B cell (primary cell): ENCODE measurements around the gene GTF3C2. TPM values are rescaled to one million over a fixed set of nuclear protein-coding genes. Genes with fewer than 3 reads are reported as not detected.

ENCODE experiments used
- ATAC-seq: fragments of 200-7000 bp; cut with Tn5 transposase; one replicate; pipeline ENCODE4 v1.10.0; 2021; ENCODE audit warnings: low read depth, mild to moderate bottlenecking, moderate number of reproducible peaks, moderate library complexity
- CTCF ChIA-PET: fragments of 350-600 bp; sonication (Branson Sonifier 250); formaldehyde crosslinking; loops from one replicate; lab custom pipeline; 2021; ENCODE audit warnings: antibody characterized with exemption, inconsistent platforms; lab: Charles Lee
- POLR2A ChIA-PET: fragments of 350-600 bp; sonication (Branson Sonifier 250); formaldehyde crosslinking; loops from one replicate; lab custom pipeline; 2021; ENCODE audit warnings: antibody characterized with exemption; lab: Charles Lee
- DNase-seq: peaks from one replicate; pipeline ENCODE4 v3.0.0; 2013
- H2AFZ ChIP-seq: 2 replicates; pipeline ENCODE4 v1.6.1; 2012; ENCODE audit warnings: mild to moderate bottlenecking, low read depth, low read length; ENCODE audit not compliant: insufficient read depth, poor library complexity, severe bottlenecking
- H3K27ac ChIP-seq, 2 donors: 1 replicate in 1 of 2; 2 replicates in 1 of 2; pipeline ENCODE4 v1.5.1; 2012 to 2013; ENCODE audit warnings: low read length in 2 of 2, mild to moderate bottlenecking in 2 of 2, moderate library complexity in 1 of 2
- H3K27me3 ChIP-seq, 4 experiments: fragments of 200-600 bp in 1 of 4; sonication (generic) in 1 of 4; replicated peaks in 1 of 4; 1 replicate in 2 of 4; 2 replicates in 2 of 4; pipeline versions ENCODE4 v1.6.1 to v1.7.0; 2013 to 2016; ENCODE audit warnings: low read length in 3 of 4, mild to moderate bottlenecking in 2 of 4, mixed read lengths in 1 of 4, moderate library complexity in 1 of 4; ENCODE audit not compliant: insufficient read depth in 4 of 4, control insufficient read depth in 3 of 4; ENCODE audit errors: control extremely low read depth in 1 of 4
- H3K36me3 ChIP-seq, 2 experiments: replicated peaks in 1 of 2; 1 replicate in 1 of 2; 2 replicates in 1 of 2; pipeline versions ENCODE4 v1.6.1 to v1.7.1; 2013; ENCODE audit warnings: low read length in 1 of 2; ENCODE audit not compliant: insufficient read depth in 2 of 2, control insufficient read depth in 1 of 2; ENCODE audit errors: control extremely low read depth in 1 of 2, extremely low read depth in 1 of 2
- H3K4me1 ChIP-seq, 2 donors: fragments of 200-600 bp in 1 of 2; sonication (generic) in 1 of 2; 1 replicate in 1 of 2; 2 replicates in 1 of 2; pipeline versions ENCODE4 v1.5.1 to v1.6.1; 2013 to 2017; ENCODE audit warnings: low read length in 2 of 2; ENCODE audit not compliant: control insufficient read depth in 2 of 2, insufficient read depth in 2 of 2
- H3K4me2 ChIP-seq: replicated peaks from 2 replicates; pipeline ENCODE3; 2012; ENCODE audit warnings: mild to moderate bottlenecking, low read depth, low read length; ENCODE audit not compliant: poor library complexity, severe bottlenecking
- H3K4me3 ChIP-seq, 5 experiments: fragments of 200-600 bp in 1 of 5; sonication (generic) in 1 of 5; 1 replicate in 3 of 5; 2 replicates in 2 of 5; pipeline versions ENCODE4 v1.5.1 to v1.7.0; 2011 to 2016; ENCODE audit warnings: low read length in 4 of 5, mild to moderate bottlenecking in 4 of 5, low read depth in 2 of 5, control low read depth in 1 of 5, moderate library complexity in 1 of 5; ENCODE audit not compliant: insufficient read depth in 1 of 5; ENCODE audit errors: control extremely low read depth in 1 of 5, extremely low read depth in 1 of 5
- H3K79me2 ChIP-seq: fragments of 200-600 bp; sonication (generic); one replicate; pipeline ENCODE4 v1.6.0; 2016; ENCODE audit warnings: low read length; ENCODE audit not compliant: control insufficient read depth, insufficient read depth
- H3K9ac ChIP-seq: fragments of 200-600 bp; sonication (generic); 2 replicates; pipeline ENCODE4 v1.6.1; 2017; ENCODE audit warnings: mild to moderate bottlenecking, low read length, moderate library complexity
- H3K9me3 ChIP-seq, 3 donors: one replicate each; pipeline versions ENCODE4 v1.6.1 to v1.7.1; 2013; ENCODE audit warnings: low read length in 2 of 3; ENCODE audit not compliant: control insufficient read depth in 2 of 3, insufficient read depth in 1 of 3; ENCODE audit errors: control extremely low read depth in 1 of 3
- H4K20me1 ChIP-seq: 2 replicates; pipeline ENCODE4 v1.6.0; 2012; ENCODE audit warnings: mild to moderate bottlenecking, low read length; ENCODE audit not compliant: insufficient read depth, control insufficient read depth, poor library complexity, severe bottlenecking
- H3K27ac Mint-ChIP-seq: one replicate; pipeline ENCODE4 v1.8.0; 2021; ENCODE audit warnings: mixed read lengths
- H3K27me3 Mint-ChIP-seq: one replicate; pipeline ENCODE4 v1.8.0; 2021; ENCODE audit warnings: mixed read lengths
- H3K4me1 Mint-ChIP-seq: one replicate; pipeline ENCODE4 v1.8.0; 2021; ENCODE audit warnings: mixed read lengths
- H3K4me3 Mint-ChIP-seq: one replicate; pipeline ENCODE4 v1.8.0; 2021; ENCODE audit warnings: mixed read lengths
- H3K9me3 Mint-ChIP-seq: one replicate; pipeline ENCODE4 v1.8.0; 2022; ENCODE audit warnings: mixed read lengths; ENCODE audit not compliant: insufficient read depth
- CTCF ChIP-seq: fragments of 200-600 bp; IDR thresholded peaks from one replicate; pipeline ENCODE4 v1.8.0; 2022; ENCODE audit warnings: antibody characterized with exemption, mild to moderate bottlenecking
- EZH2 ChIP-seq: IDR thresholded peaks from 2 replicates; pipeline ENCODE4 v1.6.1; 2012; ENCODE audit warnings: borderline replicate concordance, low read depth, mild to moderate bottlenecking, moderate library complexity, low read length; ENCODE audit not compliant: insufficient read depth, poor library complexity, severe bottlenecking
- WGBS: methylation state at CpG from one replicate; pipeline ENCODE4 v1.1.5; 2013; ENCODE audit warnings: missing lambda C conversion rate; ENCODE audit not compliant: insufficient coverage; 5-methylcytosine and 5-hydroxymethylcytosine counted together
- intact Hi-C: fragments of 100-400 bp; cut with micrococcal nuclease; formaldehyde crosslinking; loops from one replicate; pipeline ENCODE4 v1.10.0; 2022
- polyA plus RNA-seq: library from polyadenylated mRNA; depleted of rRNA; stranded (reverse); fragments of >200 nt; gene quantifications from 2 replicates; pipeline ENCODE4 v1.2.3, GENCODE V29; 2012
- total RNA-seq, 2 donors: library from RNA; stranded (reverse); fragments of 120-200 nt in 1 of 2; gene quantifications; 1 replicate in 1 of 2; 2 replicates in 1 of 2; pipeline versions ENCODE4 v1.2.3 to v1.2.4, GENCODE V29; 2013 to 2022

GTF3C2 gene
- total and polyA plus RNA-seq, 2 donors (not counting 1 experiment from before 2014, with no cell fraction given), result 84.8 to 121 TPM

- Mint-ChIP-seq H3K9me3 (no peaks in the 10 kb centered on the region), H3K27ac (no peak overlapping the region), H3K4me3 (no peak overlapping the region), H3K4me1 (no peaks in the 10 kb centered on the region), H3K27me3 (peaks cover 30% of the 10 kb centered on the region)
- ChIA-PET POLR2A (no interaction called here), CTCF (no interaction called here)
- TF ChIP-seq EZH2, result no peak
- TF ChIP-seq CTCF, result no peak
- Histone ChIP-seq H3K9ac (no peak overlapping the region), H3K79me2 (no peaks in the 10 kb centered on the region), H3K27me3 (peaks cover 0 to 13% (median 2%) of the 10 kb centered on the region in 4 experiments), H3K4me2 (no peak overlapping the region), H3K4me1 (no peaks in the 10 kb centered on the region), H3K4me3 (no peak overlapping the region), H3K9me3 (no peaks in the 10 kb centered on the region), H2AFZ (no peak overlapping the region), H3K27ac (no peak overlapping the region), H4K20me1 (no peaks in the 10 kb centered on the region), H3K36me3 (no peaks in the 10 kb centered on the region)
- intact Hi-C loops, result no loop called here
- ATAC-seq, result no peak
- DNase-seq, result no peak
- 92% methylated on average over 3 of the region's 4 CpGs for WGBS
These were observed 60.1 kb downstream of the GTF3C2 start for GRCh38 chr2:27296481-27296880.

GRCh38 chr2:27294928-27295327, 61.6 kb downstream of the GTF3C2 start:
- H3K79me2 ChIP-seq, result no peaks in the 10 kb centered on the region
- H2AFZ ChIP-seq, result no peak overlapping the region
- WGBS, result 100% methylated on average over 7 of the region's 8 CpGs
- peaks cover 0 to 13% (median 0%) of the 10 kb centered on the region in 4 experiments for H3K27me3 ChIP-seq
- Mint-ChIP-seq H3K9me3 (no peaks in the 10 kb centered on the region), H3K4me3 (no peak overlapping the region), H3K27ac (no peak overlapping the region), H3K4me1 (peaks cover 2% of the 10 kb centered on the region), H3K27me3 (peaks cover 30% of the 10 kb centered on the region)
- no peak for ATAC-seq
- no peaks in the 10 kb centered on the region for H3K9me3 ChIP-seq
- no peaks in the 10 kb centered on the region for H4K20me1 ChIP-seq
- DNase-seq, result no peak
- no peak overlapping the region for H3K4me2 ChIP-seq
- no peak overlapping the region for H3K4me3 ChIP-seq
- TF ChIP-seq EZH2, result no peak
- no peak for TF ChIP-seq CTCF
- no peak overlapping the region for H3K27ac ChIP-seq
- peaks cover 5 to 10% of the 10 kb centered on the region in 2 donors for H3K4me1 ChIP-seq
- H3K9ac ChIP-seq, result no peak overlapping the region
- intact Hi-C loops, result no loop called here
- ChIA-PET CTCF (no interaction called here), POLR2A (no interaction called here)
- no peaks in the 10 kb centered on the region for H3K36me3 ChIP-seq
